Measurements from ENCODE around the gene HS3ST5. TPM values are rescaled to one million over a fixed set of nuclear protein-coding genes. Genes with fewer than 3 reads are reported as not detected.

The HS3ST5 gene
- total and polyA plus RNA-seq, 10 donors = not detected

DNA sequence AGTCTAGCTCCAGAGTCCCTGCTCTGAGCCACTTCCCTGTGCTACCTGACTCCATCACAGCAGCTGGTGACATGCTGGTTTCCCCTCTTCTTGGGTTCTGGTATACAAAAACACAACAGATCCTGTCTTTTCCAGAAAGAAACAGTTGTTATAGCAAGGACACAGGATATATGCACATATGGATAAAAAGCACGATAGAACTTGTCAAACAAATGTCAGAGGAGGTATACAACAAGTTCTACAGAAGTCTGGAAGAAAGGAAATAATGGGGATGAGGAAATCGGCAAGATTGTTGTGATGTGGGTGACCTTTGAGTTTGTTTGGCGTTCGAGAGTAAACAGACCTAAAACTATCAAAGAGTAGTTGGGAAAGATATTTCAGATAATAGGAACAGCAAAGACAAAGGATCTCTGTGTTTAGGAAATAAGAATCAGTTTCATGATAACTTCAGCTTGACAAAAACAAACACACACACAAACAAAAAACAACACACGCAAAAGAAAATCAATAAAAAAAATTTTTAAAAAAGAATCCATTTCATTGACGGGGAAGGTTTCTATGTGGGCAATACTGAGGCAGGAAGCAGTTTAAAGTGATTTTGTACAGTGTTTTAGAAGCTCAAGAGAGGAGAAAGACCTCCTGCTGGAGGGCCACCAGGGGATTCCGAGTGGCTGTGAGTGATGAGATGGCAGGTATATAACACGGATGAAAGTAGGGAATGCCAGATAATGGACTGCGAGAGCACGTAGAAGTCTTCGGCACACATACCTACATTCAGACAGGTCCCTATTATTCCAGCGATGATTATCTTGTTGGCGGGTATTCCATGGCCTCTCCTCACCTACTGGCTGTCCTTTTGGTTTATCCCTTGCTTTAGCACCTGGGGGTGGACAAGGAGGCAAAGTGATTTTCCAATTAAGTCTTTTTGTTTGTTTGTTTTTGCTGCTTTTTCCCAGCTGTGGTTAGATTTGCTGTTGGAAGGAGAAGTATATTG is 174.9 kb downstream of the HS3ST5 start:
- Histone ChIP-seq H3K27ac (no peak overlapping the region), H3K9me3 (no peaks in the 10 kb centered on the region), H3K4me3 (no peak overlapping the region), H3K4me1 (no peaks in the 10 kb centered on the region), H3K36me3 (no peaks in the 10 kb centered on the region), H3K27me3 (replicated peaks in 1 of 7) (peaks cover 0 to 30% (median 0%) of the 10 kb centered on the region in 7 donors)
- intact Hi-C loops (cut with DNase I; ENCODE audit: low total_unique reads) = no loop called here
- 66 to 70% (median 69%) methylated on average over 13 of the region's 13 CpGs for WGBS, 5 donors
- TF ChIP-seq POLR2AphosphoS5 (IDR thresholded peaks at IDR 0.05) (no peak), POLR2A (IDR thresholded peaks at IDR 0.05) (no peak)
- TF ChIP-seq, protein P1, sequence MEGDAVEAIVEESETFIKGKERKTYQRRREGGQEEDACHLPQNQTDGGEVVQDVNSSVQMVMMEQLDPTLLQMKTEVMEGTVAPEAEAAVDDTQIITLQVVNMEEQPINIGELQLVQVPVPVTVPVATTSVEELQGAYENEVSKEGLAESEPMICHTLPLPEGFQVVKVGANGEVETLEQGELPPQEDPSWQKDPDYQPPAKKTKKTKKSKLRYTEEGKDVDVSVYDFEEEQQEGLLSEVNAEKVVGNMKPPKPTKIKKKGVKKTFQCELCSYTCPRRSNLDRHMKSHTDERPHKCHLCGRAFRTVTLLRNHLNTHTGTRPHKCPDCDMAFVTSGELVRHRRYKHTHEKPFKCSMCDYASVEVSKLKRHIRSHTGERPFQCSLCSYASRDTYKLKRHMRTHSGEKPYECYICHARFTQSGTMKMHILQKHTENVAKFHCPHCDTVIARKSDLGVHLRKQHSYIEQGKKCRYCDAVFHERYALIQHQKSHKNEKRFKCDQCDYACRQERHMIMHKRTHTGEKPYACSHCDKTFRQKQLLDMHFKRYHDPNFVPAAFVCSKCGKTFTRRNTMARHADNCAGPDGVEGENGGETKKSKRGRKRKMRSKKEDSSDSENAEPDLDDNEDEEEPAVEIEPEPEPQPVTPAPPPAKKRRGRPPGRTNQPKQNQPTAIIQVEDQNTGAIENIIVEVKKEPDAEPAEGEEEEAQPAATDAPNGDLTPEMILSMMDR (IDR thresholded peaks at IDR 0.05 in 8 of 11, conservative IDR thresholded peaks at IDR 0.05 in 3 of 11) = no peak
- DNase-seq = no peak

DNA sequence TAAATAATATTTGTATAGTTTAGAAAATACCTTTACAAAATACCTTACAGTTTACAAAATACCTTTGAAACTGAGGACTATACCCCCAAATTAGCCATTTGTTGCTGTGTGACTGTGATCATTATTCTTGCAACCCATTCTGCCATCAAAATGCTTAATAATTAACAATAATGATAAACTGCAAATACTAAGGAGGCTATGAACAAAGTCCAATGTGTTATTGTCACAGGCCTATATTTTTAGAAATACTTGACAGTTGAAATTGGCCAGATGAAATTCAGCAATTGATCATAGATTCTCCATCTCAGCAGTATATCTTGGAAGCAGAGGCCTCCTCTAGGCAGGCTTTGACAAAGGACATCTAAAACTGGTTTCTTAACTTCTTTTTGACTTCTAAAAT is 178.6 kb downstream of the HS3ST5 start:
- TF ChIP-seq, protein P1 (IDR thresholded peaks at IDR 0.05 in 8 of 11, conservative IDR thresholded peaks at IDR 0.05 in 3 of 11) = no peak
- no peak for TF ChIP-seq POLR2A (IDR thresholded peaks at IDR 0.05)
- TF ChIP-seq POLR2AphosphoS5 (IDR thresholded peaks at IDR 0.05) = no peak
- intact Hi-C loops (cut with DNase I; ENCODE audit: low total_unique reads) = no loop called here
- Histone ChIP-seq H3K9me3 (no peaks in the 10 kb centered on the region), H3K4me1 (no peaks in the 10 kb centered on the region), H3K27me3 (replicated peaks in 1 of 7) (peaks cover 0 to 23% (median 0%) of the 10 kb centered on the region in 7 donors), H3K27ac (no peak overlapping the region), H3K36me3 (no peaks in the 10 kb centered on the region), H3K4me3 (no peak overlapping the region)
- DNase-seq = no peak

DNA sequence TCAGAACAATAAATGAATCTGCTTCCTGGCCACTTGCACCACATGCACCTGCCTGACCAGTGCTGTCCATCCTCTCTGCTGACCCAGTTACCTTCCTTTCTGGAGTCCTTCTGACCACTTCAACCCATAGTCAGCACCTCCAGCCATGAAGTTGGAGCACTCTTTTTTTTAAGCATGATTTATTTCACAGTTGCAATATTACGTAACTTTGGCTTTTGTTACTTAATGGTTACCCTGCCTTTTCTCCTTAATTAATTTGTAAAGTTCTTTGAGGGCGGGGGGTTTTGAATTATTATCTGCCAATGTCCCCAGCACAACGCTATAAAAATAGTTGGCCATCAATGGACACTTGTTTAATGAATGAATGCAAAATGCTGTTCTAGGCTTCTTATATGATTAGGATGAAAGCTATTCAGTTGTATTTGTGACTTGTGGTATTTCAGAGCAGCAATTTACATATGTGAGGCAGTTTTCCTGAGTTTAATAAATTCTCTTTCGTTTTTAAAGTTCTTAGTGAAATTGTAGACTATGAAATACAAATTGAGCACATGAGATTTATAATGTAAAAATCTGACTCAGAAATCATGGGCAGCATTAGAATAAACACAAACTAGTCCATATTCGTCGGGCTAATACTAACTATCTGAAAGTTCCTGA is 180.0 kb downstream of the HS3ST5 start:
- no peak for DNase-seq
- Histone ChIP-seq H3K4me1 (no peaks in the 10 kb centered on the region), H3K9me3 (no peaks in the 10 kb centered on the region), H3K4me3 (no peak overlapping the region), H3K27me3 (replicated peaks in 1 of 7) (peaks cover 0 to 14% (median 0%) of the 10 kb centered on the region in 7 donors), H3K27ac (no peak overlapping the region), H3K36me3 (no peaks in the 10 kb centered on the region)
- TF ChIP-seq, protein P1 (IDR thresholded peaks at IDR 0.05 in 8 of 11, conservative IDR thresholded peaks at IDR 0.05 in 3 of 11) = no peak
- no peak for TF ChIP-seq POLR2AphosphoS5 (IDR thresholded peaks at IDR 0.05)
- TF ChIP-seq POLR2A (IDR thresholded peaks at IDR 0.05) = no peak
- intact Hi-C loops (cut with DNase I; ENCODE audit: low total_unique reads) = no loop called here
- 79 to 93% (median 84%) methylated on average over 6 of the region's 6 CpGs for WGBS, 5 donors

DNA sequence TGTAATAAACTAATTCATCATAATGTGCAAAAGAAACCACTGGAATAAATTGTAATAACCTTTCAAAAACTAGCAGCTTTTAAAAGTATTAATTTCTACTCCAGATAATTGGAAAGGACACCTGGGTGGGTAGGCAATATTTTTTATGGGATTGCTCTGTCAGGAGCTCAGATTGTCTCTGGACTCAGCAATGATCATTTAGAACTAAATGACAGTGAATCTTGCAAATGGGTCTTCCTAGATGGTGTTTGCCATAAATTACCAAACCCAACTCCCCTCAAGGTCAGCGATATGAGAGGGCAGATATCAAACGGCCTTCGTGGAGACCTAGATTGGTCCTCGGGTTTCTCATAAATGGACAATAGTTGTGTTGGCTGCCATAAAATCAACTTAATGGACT is 181.9 kb downstream of the HS3ST5 start:
- WGBS, 5 donors = 81 to 90% (median 87%) methylated on average over 4 of the region's 4 CpGs
- Histone ChIP-seq H3K27ac (no peak overlapping the region), H3K4me3 (no peak overlapping the region), H3K36me3 (no peaks in the 10 kb centered on the region), H3K27me3 (replicated peaks in 1 of 7) (no peaks in the 10 kb centered on the region), H3K4me1 (no peaks in the 10 kb centered on the region), H3K9me3 (no peaks in the 10 kb centered on the region)
- TF ChIP-seq POLR2AphosphoS5 (IDR thresholded peaks at IDR 0.05) = no peak
- TF ChIP-seq, protein P1 (IDR thresholded peaks at IDR 0.05 in 8 of 11, conservative IDR thresholded peaks at IDR 0.05 in 3 of 11) = no peak
- TF ChIP-seq POLR2A (IDR thresholded peaks at IDR 0.05) = no peak
- intact Hi-C loops (cut with DNase I; ENCODE audit: low total_unique reads) = no loop called here
- DNase-seq = no peak
